ENCODE results near the gene TLR3.
A peak's percentile ranks its signal among the peaks of the same experiment; 100 is the strongest.
"Not testable (repeated sequence)": the region's sequence is repeated elsewhere in the genome, so short reads cannot be mapped to it uniquely, and the experiment has no call there.

Gene TLR3

GRCh38 chr4:186032259-186032658 lies 36.7 kb upstream of the TLR3 start:
- H3K4me3 ChIP-seq (replicated peaks; ENCODE audit: low read depth, low read length) = no peak overlapping the region
- TF ChIP-seq, protein P1, sequence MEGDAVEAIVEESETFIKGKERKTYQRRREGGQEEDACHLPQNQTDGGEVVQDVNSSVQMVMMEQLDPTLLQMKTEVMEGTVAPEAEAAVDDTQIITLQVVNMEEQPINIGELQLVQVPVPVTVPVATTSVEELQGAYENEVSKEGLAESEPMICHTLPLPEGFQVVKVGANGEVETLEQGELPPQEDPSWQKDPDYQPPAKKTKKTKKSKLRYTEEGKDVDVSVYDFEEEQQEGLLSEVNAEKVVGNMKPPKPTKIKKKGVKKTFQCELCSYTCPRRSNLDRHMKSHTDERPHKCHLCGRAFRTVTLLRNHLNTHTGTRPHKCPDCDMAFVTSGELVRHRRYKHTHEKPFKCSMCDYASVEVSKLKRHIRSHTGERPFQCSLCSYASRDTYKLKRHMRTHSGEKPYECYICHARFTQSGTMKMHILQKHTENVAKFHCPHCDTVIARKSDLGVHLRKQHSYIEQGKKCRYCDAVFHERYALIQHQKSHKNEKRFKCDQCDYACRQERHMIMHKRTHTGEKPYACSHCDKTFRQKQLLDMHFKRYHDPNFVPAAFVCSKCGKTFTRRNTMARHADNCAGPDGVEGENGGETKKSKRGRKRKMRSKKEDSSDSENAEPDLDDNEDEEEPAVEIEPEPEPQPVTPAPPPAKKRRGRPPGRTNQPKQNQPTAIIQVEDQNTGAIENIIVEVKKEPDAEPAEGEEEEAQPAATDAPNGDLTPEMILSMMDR (IDR thresholded peaks at IDR 0.05; ENCODE audit: low read depth, low read length, missing control alignments) = no peak
- no peak for DNase-seq (ENCODE audit: extremely low read depth, low read depth)

- TF ChIP-seq, protein P1 (IDR thresholded peaks at IDR 0.05; ENCODE audit: low read depth, low read length, missing control alignments) = no peak
- DNase-seq (ENCODE audit: extremely low read depth, low read depth) = no peak
Observed at GRCh38 chr4:186033027-186033426, 35.9 kb upstream of the TLR3 start.

DNA sequence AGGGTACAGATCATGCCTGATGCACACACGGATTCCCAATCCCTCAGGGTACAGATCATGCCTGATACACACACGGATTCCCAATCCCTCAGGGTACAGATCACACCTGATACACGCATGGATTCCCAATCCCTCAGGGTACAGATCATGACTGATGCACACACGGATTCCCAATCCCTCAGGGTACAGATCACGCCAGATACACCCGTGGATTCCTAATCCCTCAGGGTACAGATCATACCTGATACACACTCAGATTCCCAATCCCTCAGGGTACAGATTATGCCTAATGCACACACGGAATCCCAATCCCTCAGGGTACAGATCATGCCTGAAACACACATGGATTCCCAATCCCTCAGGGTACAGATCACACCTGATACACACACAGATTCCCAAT lies 34.3 kb upstream of the TLR3 start:
- not testable (repeated sequence) for DNase-seq (ENCODE audit: extremely low read depth, low read depth); H3K4me3 ChIP-seq (replicated peaks; ENCODE audit: low read depth, low read length)

More at GRCh38 chr4:186033027-186033426, 35.9 kb upstream of the TLR3 start:
- H3K4me3 ChIP-seq (replicated peaks; ENCODE audit: low read depth, low read length) = no peak overlapping the region

GRCh38 chr4:186036976-186037581 lies 31.9 kb upstream of the TLR3 start:
- DNase-seq (ENCODE audit: extremely low read depth, low read depth) = no peak
- TF ChIP-seq, protein P1 (IDR thresholded peaks at IDR 0.05; ENCODE audit: low read depth, low read length, missing control alignments) = no peak
- H3K4me3 ChIP-seq (replicated peaks; ENCODE audit: low read depth, low read length) = no peak overlapping the region

GRCh38 chr4:186037692-186038658 lies 31.0 kb upstream of the TLR3 start:
- no peak overlapping the region for H3K4me3 ChIP-seq (replicated peaks; ENCODE audit: low read depth, low read length)
- peak; percentile 39 for DNase-seq (ENCODE audit: extremely low read depth, low read depth)
- TF ChIP-seq, protein P1 (IDR thresholded peaks at IDR 0.05; ENCODE audit: low read depth, low read length, missing control alignments) = peak; percentile 59

DNA sequence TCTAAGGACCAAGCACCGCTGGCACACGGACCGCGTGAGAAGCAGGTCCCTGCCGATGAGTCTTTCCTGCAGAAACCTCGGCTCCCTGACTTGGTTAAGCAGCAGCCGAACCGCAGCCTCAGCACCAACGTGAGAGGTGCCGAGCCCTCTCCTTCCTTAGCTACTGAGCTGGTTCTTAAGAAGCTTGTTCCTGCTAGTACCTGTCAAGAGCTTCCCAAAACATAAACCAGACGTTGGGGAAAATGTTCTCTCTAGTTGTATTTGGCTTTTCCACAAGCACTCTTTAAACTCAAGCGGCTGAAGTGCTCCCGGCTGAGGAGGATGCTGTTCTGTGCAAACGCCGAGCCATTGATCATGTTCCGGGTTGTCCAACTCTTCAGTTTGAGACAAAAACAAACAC lies 29.3 kb upstream of the TLR3 start:
- no peak overlapping the region for H3K4me3 ChIP-seq (replicated peaks; ENCODE audit: low read depth, low read length)
- DNase-seq (ENCODE audit: extremely low read depth, low read depth) = no peak
- TF ChIP-seq, protein P1 (IDR thresholded peaks at IDR 0.05; ENCODE audit: low read depth, low read length, missing control alignments) = no peak

DNA sequence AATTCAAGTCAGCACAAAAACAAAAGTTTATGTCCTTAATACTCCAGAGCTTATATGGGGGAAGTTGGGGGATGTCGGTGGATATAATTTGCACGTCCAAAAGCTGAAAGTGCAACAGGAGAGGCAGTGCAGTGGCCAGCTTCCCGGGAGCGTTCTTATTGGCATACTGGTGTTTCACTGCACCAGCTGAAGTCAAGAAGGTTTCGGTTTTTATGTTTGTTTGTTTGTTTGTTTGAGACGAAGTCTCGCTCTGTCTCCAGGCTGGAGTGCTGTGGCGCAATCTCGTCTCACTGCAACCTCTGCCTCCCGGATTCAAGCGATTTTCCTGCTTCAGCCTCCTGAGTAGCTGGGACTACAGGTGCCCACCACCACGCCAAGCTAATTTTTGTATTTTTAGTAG lies 28.6 kb upstream of the TLR3 start:
- TF ChIP-seq, protein P1 (IDR thresholded peaks at IDR 0.05; ENCODE audit: low read depth, low read length, missing control alignments) = no peak
- H3K4me3 ChIP-seq (replicated peaks; ENCODE audit: low read depth, low read length) = no peak overlapping the region

GRCh38 chr4:186047501-186047900 lies 21.5 kb upstream of the TLR3 start:
- not testable (repeated sequence) for DNase-seq (ENCODE audit: extremely low read depth, low read depth); H3K4me3 ChIP-seq (replicated peaks; ENCODE audit: low read depth, low read length)

More for the DNA sequence above, 28.6 kb upstream of the TLR3 start:
- DNase-seq (ENCODE audit: extremely low read depth, low read depth) = no peak

DNA sequence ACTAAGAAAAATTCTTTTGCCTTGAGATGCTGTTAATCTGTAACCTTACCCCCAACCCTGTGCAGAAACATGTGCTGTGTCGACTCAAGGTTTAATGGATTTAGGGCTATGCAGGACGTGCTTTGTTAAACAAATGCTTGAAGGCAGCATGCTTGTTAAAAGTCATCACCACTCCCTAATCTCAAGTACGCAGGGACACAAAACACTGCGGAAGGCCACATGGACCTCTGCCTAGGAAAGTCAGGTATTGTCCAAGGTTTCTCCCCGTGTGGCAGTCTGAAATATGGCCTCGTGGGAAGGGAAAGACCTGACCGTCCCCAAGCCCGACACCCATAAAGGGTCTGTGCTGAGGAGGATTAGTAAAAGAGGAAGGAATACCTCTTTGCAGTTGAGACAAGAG lies 18.8 kb upstream of the TLR3 start:
- not testable (repeated sequence) for H3K4me3 ChIP-seq (replicated peaks; ENCODE audit: low read depth, low read length); DNase-seq (ENCODE audit: extremely low read depth, low read depth)
